Measurements from ENCODE around the gene TSBP1.

GRCh38 chr6:32271429-32271828, 100.3 kb downstream of the TSBP1 start:
- TF ChIP-seq BHLHE40 (IDR thresholded peaks at IDR 0.05; ENCODE audit: low read length) (no peak), KDM6A (CRISPR knock-in tag; IDR thresholded peaks at IDR 0.05; ENCODE audit: low read depth) (no peak), EP300 (IDR thresholded peaks at IDR 0.05; ENCODE audit: low read depth in 2 of 2, low read length in 2 of 2) (no peak), EP300 (CRISPR knock-in tag; IDR thresholded peaks at IDR 0.05; ENCODE audit: borderline replicate concordance) (no peak), POLR2A (IDR thresholded peaks at IDR 0.05; ENCODE audit: insufficient read depth in 1 of 2, low read depth in 2 of 2, low read length in 2 of 2) (no peak), GABPB1 (CRISPR knock-in tag; IDR thresholded peaks at IDR 0.05) (no peak), SMAD1 (CRISPR knock-in tag; IDR thresholded peaks at IDR 0.05; ENCODE audit: borderline replicate concordance, low read depth) (no peak), POLR2AphosphoS5 (IDR thresholded peaks at IDR 0.05; ENCODE audit: low read depth, low read length) (no peak), EZH2 (conservative IDR thresholded peaks at IDR 0.05; ENCODE audit: low read depth, low read length) (no peak), ZNF781 (CRISPR knock-in tag; IDR thresholded peaks at IDR 0.05; ENCODE audit: borderline replicate concordance, not compliant biosample characterization) (no peak)

All from HepG2 (cell line).